ENCODE measurements around the gene UBE4B.

UBE4B gene

DNA sequence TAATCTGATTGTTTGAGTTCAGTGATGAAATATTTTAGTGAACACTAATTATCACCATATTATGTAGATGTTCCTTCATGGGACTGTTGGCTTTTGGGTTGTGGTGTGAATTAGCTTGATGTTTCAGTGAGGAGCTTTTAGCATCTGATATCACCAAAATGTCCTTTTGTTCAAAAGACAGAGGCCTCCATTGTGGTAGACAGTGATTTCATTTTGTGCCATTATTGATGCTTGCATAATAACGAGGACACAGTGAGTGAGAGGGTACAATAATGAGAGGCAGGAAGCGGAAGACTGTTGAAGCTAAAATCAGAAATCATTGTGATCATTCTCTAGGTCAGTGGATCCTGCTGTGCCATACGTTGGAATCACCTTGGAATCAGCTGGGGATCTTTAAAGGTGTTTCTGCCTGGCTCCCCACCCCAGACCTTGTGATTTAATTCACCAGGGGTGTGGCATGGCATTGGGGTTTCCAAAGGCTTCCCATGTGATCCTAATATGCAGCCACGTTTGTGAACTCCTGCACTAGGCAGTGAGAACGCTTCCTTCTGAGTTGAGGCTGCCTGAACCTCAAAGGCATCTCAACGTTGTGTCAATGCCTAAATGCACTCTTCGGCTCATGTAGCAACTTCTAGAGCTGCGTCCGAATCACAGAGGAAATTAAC is 95.5 kb downstream of the UBE4B start:
- no peaks in the 10 kb centered on the region for H3K4me1 ChIP-seq
- H3K27me3 ChIP-seq (ENCODE audit: control insufficient read depth, insufficient read depth, low read length), result no peaks in the 10 kb centered on the region
- no peak overlapping the region for H2AFZ ChIP-seq
- no peak overlapping the region for H3K4me2 ChIP-seq (ENCODE audit: low read length)
- TF ChIP-seq, protein P1, sequence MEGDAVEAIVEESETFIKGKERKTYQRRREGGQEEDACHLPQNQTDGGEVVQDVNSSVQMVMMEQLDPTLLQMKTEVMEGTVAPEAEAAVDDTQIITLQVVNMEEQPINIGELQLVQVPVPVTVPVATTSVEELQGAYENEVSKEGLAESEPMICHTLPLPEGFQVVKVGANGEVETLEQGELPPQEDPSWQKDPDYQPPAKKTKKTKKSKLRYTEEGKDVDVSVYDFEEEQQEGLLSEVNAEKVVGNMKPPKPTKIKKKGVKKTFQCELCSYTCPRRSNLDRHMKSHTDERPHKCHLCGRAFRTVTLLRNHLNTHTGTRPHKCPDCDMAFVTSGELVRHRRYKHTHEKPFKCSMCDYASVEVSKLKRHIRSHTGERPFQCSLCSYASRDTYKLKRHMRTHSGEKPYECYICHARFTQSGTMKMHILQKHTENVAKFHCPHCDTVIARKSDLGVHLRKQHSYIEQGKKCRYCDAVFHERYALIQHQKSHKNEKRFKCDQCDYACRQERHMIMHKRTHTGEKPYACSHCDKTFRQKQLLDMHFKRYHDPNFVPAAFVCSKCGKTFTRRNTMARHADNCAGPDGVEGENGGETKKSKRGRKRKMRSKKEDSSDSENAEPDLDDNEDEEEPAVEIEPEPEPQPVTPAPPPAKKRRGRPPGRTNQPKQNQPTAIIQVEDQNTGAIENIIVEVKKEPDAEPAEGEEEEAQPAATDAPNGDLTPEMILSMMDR (IDR thresholded peaks at IDR 0.05), result no peak
- no peak overlapping the region for H3K4me3 ChIP-seq (ENCODE audit: low read depth, low read length)
- H3K9me3 ChIP-seq (ENCODE audit: control insufficient read depth, low read length), result no peaks in the 10 kb centered on the region
- no peak overlapping the region for H3K9ac ChIP-seq
- H3K27ac ChIP-seq, result no peak overlapping the region
- H3K36me3 ChIP-seq (ENCODE audit: control insufficient read depth, insufficient read depth, low read length), result no peaks in the 10 kb centered on the region
- H3K79me2 ChIP-seq, result no peaks in the 10 kb centered on the region

DNA sequence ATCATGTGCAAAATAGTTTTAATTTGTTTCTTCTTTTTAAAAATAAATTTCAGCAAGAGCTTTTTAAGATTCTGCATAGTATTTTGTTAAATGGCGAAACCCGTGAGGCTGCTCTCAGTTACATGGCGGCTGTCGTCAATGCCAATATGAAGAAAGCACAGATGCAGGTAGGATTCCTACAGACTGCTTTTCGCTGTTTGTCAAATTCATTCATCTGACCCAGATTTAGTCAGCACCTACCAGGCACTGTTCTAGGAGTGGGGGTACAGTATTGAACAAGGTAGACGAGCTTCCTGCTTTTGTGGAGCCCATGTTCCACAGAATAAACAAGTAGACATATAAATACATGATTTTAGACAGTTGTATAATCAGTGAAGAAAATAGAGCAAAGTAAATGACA is 99.6 kb downstream of the UBE4B start:
- H3K79me2 ChIP-seq, result no peaks in the 10 kb centered on the region
- TF ChIP-seq, protein P1 (IDR thresholded peaks at IDR 0.05), result no peak
- H3K9ac ChIP-seq, result no peak overlapping the region
- H3K27ac ChIP-seq, result no peak overlapping the region
- H3K4me1 ChIP-seq, result no peaks in the 10 kb centered on the region
- H3K4me2 ChIP-seq (ENCODE audit: low read length), result no peak overlapping the region
- H3K36me3 ChIP-seq (ENCODE audit: control insufficient read depth, insufficient read depth, low read length), result no peaks in the 10 kb centered on the region
- H3K4me3 ChIP-seq (ENCODE audit: low read depth, low read length), result no peak overlapping the region
- H3K9me3 ChIP-seq (ENCODE audit: control insufficient read depth, low read length), result no peaks in the 10 kb centered on the region
- no peaks in the 10 kb centered on the region for H3K27me3 ChIP-seq (ENCODE audit: control insufficient read depth, insufficient read depth, low read length)
- H2AFZ ChIP-seq, result no peak overlapping the region

DNA sequence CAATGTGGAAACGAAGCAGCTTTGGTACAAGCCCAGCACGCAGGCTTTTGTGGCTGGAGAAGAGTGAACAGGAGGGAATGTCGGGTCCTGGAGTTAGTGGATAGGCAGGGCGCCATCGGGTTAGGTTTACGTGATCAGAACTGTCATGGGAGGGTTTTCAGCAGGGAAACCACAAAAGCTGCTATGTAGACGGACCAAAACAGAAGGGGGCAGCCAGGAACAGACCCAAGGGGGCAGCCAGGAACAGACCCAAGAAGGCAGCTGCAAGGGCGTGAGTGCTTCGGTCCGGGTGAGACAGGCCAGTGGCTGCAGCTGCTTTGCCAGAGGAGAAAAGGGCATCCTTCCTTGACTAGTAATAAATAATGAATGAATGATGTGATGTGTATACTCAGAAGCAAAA is 100.1 kb downstream of the UBE4B start:
- no peak overlapping the region for H2AFZ ChIP-seq
- H3K4me1 ChIP-seq, result no peaks in the 10 kb centered on the region
- H3K27ac ChIP-seq, result no peak overlapping the region
- H3K27me3 ChIP-seq (ENCODE audit: control insufficient read depth, insufficient read depth, low read length), result no peaks in the 10 kb centered on the region
- no peak overlapping the region for H3K4me2 ChIP-seq (ENCODE audit: low read length)
- H3K36me3 ChIP-seq (ENCODE audit: control insufficient read depth, insufficient read depth, low read length), result no peaks in the 10 kb centered on the region
- H3K9ac ChIP-seq, result no peak overlapping the region
- no peaks in the 10 kb centered on the region for H3K9me3 ChIP-seq (ENCODE audit: control insufficient read depth, low read length)
- H3K79me2 ChIP-seq, result no peaks in the 10 kb centered on the region
- TF ChIP-seq, protein P1 (IDR thresholded peaks at IDR 0.05), result no peak
- no peak overlapping the region for H3K4me3 ChIP-seq (ENCODE audit: low read depth, low read length)

DNA sequence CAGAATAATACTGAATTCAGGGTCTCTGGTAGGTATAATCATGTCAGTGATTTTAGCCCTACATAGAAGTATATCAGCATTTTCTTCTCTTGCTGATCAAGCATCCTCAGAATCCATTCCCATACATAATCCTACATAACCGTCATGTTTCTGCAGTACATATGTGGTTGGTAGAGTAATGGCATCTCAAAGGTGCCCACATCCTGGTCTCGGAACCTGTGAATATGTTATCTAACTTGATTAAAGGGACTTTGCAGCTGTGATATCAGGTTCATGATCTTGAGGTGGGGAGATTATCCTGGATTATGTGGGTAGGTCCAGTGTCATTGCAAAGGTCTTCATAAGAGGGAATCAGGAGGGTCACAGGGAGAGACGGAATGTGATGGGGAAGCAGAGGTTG is 108.2 kb downstream of the UBE4B start:
- no peak overlapping the region for H3K4me3 ChIP-seq (ENCODE audit: low read depth, low read length)
- no peak overlapping the region for H3K27ac ChIP-seq
- H3K27me3 ChIP-seq (ENCODE audit: control insufficient read depth, insufficient read depth, low read length), result no peaks in the 10 kb centered on the region
- H2AFZ ChIP-seq, result no peak overlapping the region
- TF ChIP-seq, protein P1 (IDR thresholded peaks at IDR 0.05), result no peak
- no peaks in the 10 kb centered on the region for H3K79me2 ChIP-seq
- H3K36me3 ChIP-seq (ENCODE audit: control insufficient read depth, insufficient read depth, low read length), result no peaks in the 10 kb centered on the region
- H3K4me1 ChIP-seq, result no peaks in the 10 kb centered on the region
- no peaks in the 10 kb centered on the region for H3K9me3 ChIP-seq (ENCODE audit: control insufficient read depth, low read length)
- H3K4me2 ChIP-seq (ENCODE audit: low read length), result no peak overlapping the region
- no peak overlapping the region for H3K9ac ChIP-seq

DNA sequence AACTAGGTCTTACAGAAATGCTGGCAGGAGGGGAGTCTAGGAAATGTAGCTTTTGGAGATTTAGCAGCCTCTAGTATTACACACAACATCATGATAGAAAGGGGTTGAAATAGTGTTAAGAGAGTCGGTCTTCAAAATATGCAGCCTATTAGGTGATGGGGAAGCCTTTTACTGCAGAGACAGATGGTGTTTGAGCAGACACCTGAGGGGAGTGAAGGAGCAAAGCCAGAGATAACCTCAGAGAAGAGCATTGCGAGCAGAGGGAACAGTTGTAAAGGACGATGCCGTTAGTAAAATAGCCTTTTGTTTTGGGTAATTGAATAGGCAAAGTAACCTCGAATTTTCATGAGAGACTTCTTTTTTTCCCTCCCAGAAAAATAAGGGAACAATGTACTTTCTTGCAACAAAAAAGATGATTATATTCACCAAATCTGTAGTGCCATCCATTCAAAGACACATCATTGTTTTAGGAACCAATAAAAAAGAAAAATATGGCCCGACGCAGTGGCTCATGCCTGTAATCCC is 111.3 kb downstream of the UBE4B start:
- no peaks in the 10 kb centered on the region for H3K9me3 ChIP-seq (ENCODE audit: control insufficient read depth, low read length)
- H3K4me1 ChIP-seq, result no peaks in the 10 kb centered on the region
- no peak overlapping the region for H3K4me3 ChIP-seq (ENCODE audit: low read depth, low read length)
- no peaks in the 10 kb centered on the region for H3K27me3 ChIP-seq (ENCODE audit: control insufficient read depth, insufficient read depth, low read length)
- H2AFZ ChIP-seq, result no peak overlapping the region
- TF ChIP-seq, protein P1 (IDR thresholded peaks at IDR 0.05), result no peak
- no peak overlapping the region for H3K27ac ChIP-seq
- no peak overlapping the region for H3K9ac ChIP-seq
- H3K36me3 ChIP-seq (ENCODE audit: control insufficient read depth, insufficient read depth, low read length), result no peaks in the 10 kb centered on the region
- no peaks in the 10 kb centered on the region for H3K79me2 ChIP-seq
- H3K4me2 ChIP-seq (ENCODE audit: low read length), result no peak overlapping the region
